ENCODE data around the gene PRX. TPM values are rescaled to one million over a fixed set of nuclear protein-coding genes. Genes with fewer than 3 reads are reported as not detected.

Gene PRX
- total and polyA plus RNA-seq, 2 of the 4 experiments (the other 2 are of a cell fraction): 0.90 to 1.7 TPM

DNA sequence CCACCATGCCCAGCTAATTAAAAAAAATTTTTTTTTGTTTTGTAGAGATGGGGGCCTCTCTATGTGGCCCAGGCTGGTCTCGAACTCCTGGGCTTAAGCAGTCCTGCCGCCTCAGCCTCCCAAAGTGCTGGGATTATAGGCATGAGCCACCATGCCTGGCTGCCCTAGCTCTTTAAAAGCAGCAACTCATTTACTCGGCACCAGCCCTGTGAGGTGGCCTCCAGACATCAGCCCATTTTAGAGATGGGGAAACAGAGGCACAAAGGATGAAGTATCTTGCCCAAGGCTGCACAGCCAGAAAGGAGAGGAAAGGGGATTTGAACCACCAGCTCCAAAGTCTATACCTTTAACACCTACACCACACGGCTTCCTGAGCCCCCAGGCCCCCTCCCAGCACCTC lies 312 bp downstream of the PRX start:
- ATAC-seq (ENCODE audit: low read depth): no peak
- POLR2A ChIA-PET (ENCODE audit: unreplicated experiment): no interaction called here
- no peak overlapping the region for H3K14ac ChIP-seq (replicated peaks; ENCODE audit: low read depth, low read length)

More for the DNA sequence above, 312 bp downstream of the PRX start:
- H3K18ac ChIP-seq (ENCODE audit: low read depth, low read length): no peak overlapping the region
- H3K23ac ChIP-seq (ENCODE audit: low read depth, low read length): no peak overlapping the region
- no peak overlapping the region for H3K4ac ChIP-seq (ENCODE audit: low read depth, low read length)
- CTCF ChIA-PET: interaction anchor here (1.2 kb wide), 1 partner anchor 8 kb away, joined by 4 read pairs; no protein-coding TSS in a partner anchor
- H4K5ac ChIP-seq (ENCODE audit: low read depth, low read length): no peak overlapping the region
- H3K27me3 ChIP-seq (ENCODE audit: control insufficient read depth, insufficient read depth, low read length): no peaks in the 10 kb centered on the region
- H3K4me3 ChIP-seq (ENCODE audit: insufficient read depth, low read depth, low read length): no peak overlapping the region
- no peak overlapping the region for H3K4me2 ChIP-seq (ENCODE audit: low read depth, low read length)
- H3K9me1 ChIP-seq (ENCODE audit: insufficient read depth, low read length): peaks cover 9% of the 10 kb centered on the region
- TF ChIP-seq MAZ (IDR thresholded peaks at IDR 0.05; ENCODE audit: borderline replicate concordance, low read depth, low read length) (no peak), MAFK (IDR thresholded peaks at IDR 0.05; ENCODE audit: low read depth, low read length) (no peak), NFE2L2 (IDR thresholded peaks at IDR 0.05; ENCODE audit: low read depth, low read length) (no peak), CHD1 (IDR thresholded peaks at IDR 0.05; ENCODE audit: low read depth, low read length) (no peak)
- H3K9me3 ChIP-seq (ENCODE audit: control insufficient read depth, insufficient read depth, low read length): no peaks in the 10 kb centered on the region
- H4K8ac ChIP-seq (ENCODE audit: low read depth in 2 of 2, low read length in 2 of 2): no peak overlapping the region
- H2BK5ac ChIP-seq (ENCODE audit: low read depth, low read length, poor library complexity, severe bottlenecking): no peak overlapping the region
- intact Hi-C loops (cut with micrococcal nuclease) (no loop called here), dilution Hi-C loops (cut with HindIII; ENCODE audit: low sequenced_read_pairs, unreplicated experiment) (no loop called here), in situ Hi-C loops (cut with MboI; ENCODE audit: low sequenced_read_pairs) (no loop called here)
- H3K4me1 ChIP-seq (ENCODE audit: control insufficient read depth, insufficient read depth, low read length): peaks cover 7% of the 10 kb centered on the region
- no peak overlapping the region for H3K56ac ChIP-seq (ENCODE audit: extremely low read depth, insufficient read depth, low read length)
- no peak overlapping the region for H2AK9ac ChIP-seq (replicated peaks; ENCODE audit: low read depth, low read length, poor library complexity)
- no peak overlapping the region for H3K9ac ChIP-seq (ENCODE audit: low read depth, low read length)
- no peaks in the 10 kb centered on the region for H3K79me1 ChIP-seq (ENCODE audit: low read depth in 1 of 2, low read length in 2 of 2)
- BruUV-seq (replicated peaks): no TSS peak
- no peak overlapping the region for H2BK120ac ChIP-seq (ENCODE audit: low read depth, low read length)
- H2BK15ac ChIP-seq (ENCODE audit: low read depth, low read length): no peak overlapping the region
- 0 out of 2 replicates have a peak overlapping the region, but pooled peaks have one; percentile 6 for H2AK5ac ChIP-seq (ENCODE audit: low read depth, low read length)
- H2BK20ac ChIP-seq (ENCODE audit: low read depth, low read length): no peak overlapping the region
- H3K36me3 ChIP-seq (ENCODE audit: control insufficient read depth, insufficient read depth, low read length): no peaks in the 10 kb centered on the region
- H4K20me1 ChIP-seq (ENCODE audit: insufficient read depth, low read length): no peaks in the 10 kb centered on the region
- DNase-seq: no peak
- H2AFZ ChIP-seq (replicated peaks; ENCODE audit: low read length, poor library complexity): no peak overlapping the region
- no peak overlapping the region for H3K27ac ChIP-seq (ENCODE audit: insufficient read depth, low read length)
- 100% methylated on average over 1 of the region's 4 CpGs; no CpG with 5 or more reads in 1 of the 2 experiments for WGBS, 2 experiments (ENCODE audit: extremely low coverage in 2 of 2, insufficient read length in 1 of 2)
- no peak overlapping the region for H4K91ac ChIP-seq (ENCODE audit: insufficient read depth, low read depth, low read length)
